Testis (tissue), 2 donors: ENCODE results near the gene BCL11B.

ENCODE experiments used
- POLR2A ChIP-seq: fragments of 450-650 bp; IDR thresholded peaks from one replicate; pipeline ENCODE4 v1.6.1; 2017; ENCODE audit warnings: antibody characterized with exemption, mild to moderate bottlenecking, moderate library complexity
- TF ChIP-seq, protein P1 (sequence below), 3 experiments: fragments of 450-650 bp in 2 of 3; fragments of 200-600 bp in 1 of 3; sonication (generic) in 1 of 3; IDR thresholded peaks; one replicate each; pipeline ENCODE4 v1.5.1; 2016 to 2019; ENCODE audit warnings: antibody characterized with exemption in 3 of 3, mild to moderate bottlenecking in 2 of 3, moderate library complexity in 1 of 3

DNA sequence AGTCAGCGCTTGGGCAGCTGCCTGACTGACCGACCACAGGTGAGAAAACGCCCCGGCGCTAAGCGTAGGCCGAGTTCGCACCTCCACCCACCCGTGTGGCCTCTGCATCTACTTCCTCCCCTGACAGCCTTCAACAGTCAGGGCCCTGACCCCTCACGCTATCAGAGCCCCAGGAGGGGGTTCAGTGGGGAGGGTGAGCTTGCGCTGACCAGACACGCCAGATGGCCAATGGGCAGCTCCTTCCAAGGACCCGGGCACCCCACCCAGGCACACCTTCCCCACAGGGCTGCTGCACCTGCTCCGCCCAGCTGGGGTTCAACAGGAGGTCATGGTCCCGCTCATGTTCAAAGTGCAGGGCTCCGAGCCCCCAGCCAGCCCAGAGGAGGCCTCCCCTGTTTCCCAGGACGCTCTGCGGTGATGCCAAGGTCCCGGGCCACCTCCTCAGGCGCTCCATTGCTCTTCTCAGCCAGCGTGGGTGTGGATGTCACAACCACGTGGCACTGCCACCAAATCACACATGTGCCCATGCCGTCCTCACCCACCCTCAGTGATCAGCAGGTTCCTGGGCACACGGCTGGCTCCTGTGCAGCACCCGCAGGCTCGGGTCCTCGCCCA, 48.7 kb upstream of the BCL11B start:
- TF ChIP-seq POLR2A: no peak
- TF ChIP-seq, protein P1, sequence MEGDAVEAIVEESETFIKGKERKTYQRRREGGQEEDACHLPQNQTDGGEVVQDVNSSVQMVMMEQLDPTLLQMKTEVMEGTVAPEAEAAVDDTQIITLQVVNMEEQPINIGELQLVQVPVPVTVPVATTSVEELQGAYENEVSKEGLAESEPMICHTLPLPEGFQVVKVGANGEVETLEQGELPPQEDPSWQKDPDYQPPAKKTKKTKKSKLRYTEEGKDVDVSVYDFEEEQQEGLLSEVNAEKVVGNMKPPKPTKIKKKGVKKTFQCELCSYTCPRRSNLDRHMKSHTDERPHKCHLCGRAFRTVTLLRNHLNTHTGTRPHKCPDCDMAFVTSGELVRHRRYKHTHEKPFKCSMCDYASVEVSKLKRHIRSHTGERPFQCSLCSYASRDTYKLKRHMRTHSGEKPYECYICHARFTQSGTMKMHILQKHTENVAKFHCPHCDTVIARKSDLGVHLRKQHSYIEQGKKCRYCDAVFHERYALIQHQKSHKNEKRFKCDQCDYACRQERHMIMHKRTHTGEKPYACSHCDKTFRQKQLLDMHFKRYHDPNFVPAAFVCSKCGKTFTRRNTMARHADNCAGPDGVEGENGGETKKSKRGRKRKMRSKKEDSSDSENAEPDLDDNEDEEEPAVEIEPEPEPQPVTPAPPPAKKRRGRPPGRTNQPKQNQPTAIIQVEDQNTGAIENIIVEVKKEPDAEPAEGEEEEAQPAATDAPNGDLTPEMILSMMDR (IDR thresholded peaks at IDR 0.05): no peak
